Measurements from ENCODE around the gene TBCA. TPM values are rescaled to one million over a fixed set of nuclear protein-coding genes. Genes with fewer than 3 reads are reported as not detected.

TBCA gene
- total RNA-seq, 1 donor from 2014 or later, result 208 TPM

DNA sequence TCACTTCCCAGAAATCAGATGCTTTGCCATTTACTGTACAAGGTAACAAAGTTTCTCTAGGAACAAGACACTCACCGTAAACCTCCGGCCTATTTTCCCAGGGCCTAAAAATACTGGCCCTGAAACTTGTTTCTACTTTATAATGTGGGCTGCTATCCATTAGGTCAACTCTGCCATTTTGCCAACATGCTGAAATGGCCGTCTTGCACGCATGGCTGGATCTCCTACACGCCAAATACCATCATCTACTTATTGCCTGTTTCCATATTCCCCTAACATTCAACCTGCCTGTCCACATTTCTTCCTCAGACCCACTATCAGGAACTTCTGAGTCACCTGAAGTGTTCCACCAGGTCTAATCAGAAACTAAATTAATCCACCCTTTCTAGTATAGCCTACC, 4.7 kb downstream of the TBCA start:
- peaks cover 37% of the 10 kb centered on the region for H3K36me3 Mint-ChIP-seq
- H3K27ac Mint-ChIP-seq, result peak overlapping the region; percentile 5
- no peaks in the 10 kb centered on the region for H3K27me3 Mint-ChIP-seq
- TF ChIP-seq, protein P1, sequence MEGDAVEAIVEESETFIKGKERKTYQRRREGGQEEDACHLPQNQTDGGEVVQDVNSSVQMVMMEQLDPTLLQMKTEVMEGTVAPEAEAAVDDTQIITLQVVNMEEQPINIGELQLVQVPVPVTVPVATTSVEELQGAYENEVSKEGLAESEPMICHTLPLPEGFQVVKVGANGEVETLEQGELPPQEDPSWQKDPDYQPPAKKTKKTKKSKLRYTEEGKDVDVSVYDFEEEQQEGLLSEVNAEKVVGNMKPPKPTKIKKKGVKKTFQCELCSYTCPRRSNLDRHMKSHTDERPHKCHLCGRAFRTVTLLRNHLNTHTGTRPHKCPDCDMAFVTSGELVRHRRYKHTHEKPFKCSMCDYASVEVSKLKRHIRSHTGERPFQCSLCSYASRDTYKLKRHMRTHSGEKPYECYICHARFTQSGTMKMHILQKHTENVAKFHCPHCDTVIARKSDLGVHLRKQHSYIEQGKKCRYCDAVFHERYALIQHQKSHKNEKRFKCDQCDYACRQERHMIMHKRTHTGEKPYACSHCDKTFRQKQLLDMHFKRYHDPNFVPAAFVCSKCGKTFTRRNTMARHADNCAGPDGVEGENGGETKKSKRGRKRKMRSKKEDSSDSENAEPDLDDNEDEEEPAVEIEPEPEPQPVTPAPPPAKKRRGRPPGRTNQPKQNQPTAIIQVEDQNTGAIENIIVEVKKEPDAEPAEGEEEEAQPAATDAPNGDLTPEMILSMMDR (conservative IDR thresholded peaks at IDR 0.05), result no peak
- peaks cover 7% of the 10 kb centered on the region for H3K9me3 Mint-ChIP-seq
- H3K4me1 Mint-ChIP-seq (ENCODE audit: unreplicated experiment), result peaks cover 29% of the 10 kb centered on the region
- H3K4me3 Mint-ChIP-seq, result peak overlapping the region; percentile 4
- no peak for DNase-seq (ENCODE audit: extremely low spot score, unreplicated experiment)

DNA sequence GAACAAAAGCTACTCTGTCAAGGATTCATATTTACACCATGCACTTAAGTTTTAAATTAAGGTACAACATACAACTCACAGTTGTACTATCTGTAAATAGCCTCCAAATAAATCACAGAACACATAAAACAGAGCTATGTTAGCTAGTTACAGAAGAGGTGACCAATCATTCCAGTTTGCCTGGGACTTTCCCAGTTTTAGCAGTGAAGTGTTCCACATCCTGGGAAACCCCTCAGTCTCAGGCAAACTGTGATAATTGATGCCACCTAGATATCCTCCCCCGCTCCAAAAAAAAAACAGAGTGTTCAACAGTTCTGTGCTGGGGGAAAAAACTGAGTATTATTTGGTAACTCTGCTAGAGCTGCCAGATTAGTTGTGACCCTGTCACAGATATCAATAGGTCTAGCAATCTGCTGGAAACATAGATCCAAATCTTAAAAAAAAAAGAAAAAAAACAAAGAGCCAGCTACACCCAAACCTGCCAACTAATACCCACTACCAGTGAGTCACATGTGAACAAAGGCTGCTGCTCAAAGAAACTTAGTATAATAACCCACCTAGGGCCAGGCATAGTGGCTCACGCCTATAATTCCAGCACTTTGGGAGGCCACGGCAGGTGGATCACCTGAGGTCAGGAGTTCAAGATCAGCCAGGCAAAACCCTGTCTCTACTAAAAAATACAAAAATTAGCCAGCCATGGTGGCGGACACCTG, 5.7 kb downstream of the TBCA start:
- H3K9me3 Mint-ChIP-seq, result peaks cover 7% of the 10 kb centered on the region
- TF ChIP-seq, protein P1 (conservative IDR thresholded peaks at IDR 0.05), result no peak
- no peak for DNase-seq (ENCODE audit: extremely low spot score, unreplicated experiment)
- H3K4me1 Mint-ChIP-seq (ENCODE audit: unreplicated experiment), result peaks cover 29% of the 10 kb centered on the region
- peaks cover 43% of the 10 kb centered on the region for H3K36me3 Mint-ChIP-seq
- H3K4me3 Mint-ChIP-seq, result no peak overlapping the region
- H3K27me3 Mint-ChIP-seq, result no peaks in the 10 kb centered on the region
- no peak overlapping the region for H3K27ac Mint-ChIP-seq

DNA sequence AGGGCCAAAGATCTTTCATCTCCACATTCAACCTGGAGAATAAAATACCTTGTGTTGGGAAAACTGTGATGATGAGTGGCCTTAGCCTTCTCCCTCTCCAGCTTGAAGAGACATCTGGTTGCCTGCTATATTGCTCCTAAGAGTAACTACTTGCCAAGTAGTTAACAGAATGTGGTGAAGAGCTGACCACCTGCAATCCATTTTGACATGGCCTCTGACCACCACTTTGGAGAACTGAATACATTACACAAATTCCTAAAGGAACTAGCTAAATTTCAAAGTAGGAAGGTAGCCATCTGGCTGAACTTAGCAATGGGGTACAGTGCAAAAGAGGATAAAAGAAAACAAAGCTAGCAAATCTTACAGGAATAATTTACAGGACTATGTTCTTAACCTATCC, 7.2 kb downstream of the TBCA start:
- Mint-ChIP-seq H3K4me3 (peak overlapping the region; percentile 22), H3K9me3 (peaks cover 7% of the 10 kb centered on the region), H3K27ac (no peak overlapping the region), H3K36me3 (peaks cover 47% of the 10 kb centered on the region), H3K27me3 (no peaks in the 10 kb centered on the region), H3K4me1 (ENCODE audit: unreplicated experiment) (peaks cover 15% of the 10 kb centered on the region)
- no peak for DNase-seq (ENCODE audit: extremely low spot score, unreplicated experiment)
- TF ChIP-seq, protein P1 (conservative IDR thresholded peaks at IDR 0.05), result no peak

DNA sequence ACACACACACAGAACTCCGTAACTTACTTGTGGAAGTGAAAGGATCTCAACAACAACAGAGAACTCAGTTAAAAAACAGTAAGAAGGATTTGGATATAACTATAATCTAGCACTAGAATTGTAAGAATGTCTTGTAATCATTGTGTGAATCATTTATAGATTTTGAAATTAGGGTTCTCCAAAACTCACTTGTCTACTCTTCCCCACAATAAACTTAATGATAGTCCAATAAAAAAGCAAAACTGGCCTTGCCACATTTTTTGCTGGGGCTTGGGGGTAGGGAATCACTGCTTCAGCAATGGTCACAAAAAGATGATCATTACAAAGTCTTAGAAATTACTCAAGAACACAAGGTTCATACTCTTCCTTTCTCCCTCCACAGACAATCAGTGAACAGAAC, 8.8 kb downstream of the TBCA start:
- Mint-ChIP-seq H3K27me3 (no peaks in the 10 kb centered on the region), H3K27ac (no peak overlapping the region), H3K4me1 (ENCODE audit: unreplicated experiment) (peaks cover 10% of the 10 kb centered on the region), H3K9me3 (peaks cover 7% of the 10 kb centered on the region), H3K4me3 (no peak overlapping the region), H3K36me3 (peaks cover 53% of the 10 kb centered on the region)
- TF ChIP-seq, protein P1 (conservative IDR thresholded peaks at IDR 0.05), result no peak
- DNase-seq (ENCODE audit: extremely low spot score, unreplicated experiment), result no peak

DNA sequence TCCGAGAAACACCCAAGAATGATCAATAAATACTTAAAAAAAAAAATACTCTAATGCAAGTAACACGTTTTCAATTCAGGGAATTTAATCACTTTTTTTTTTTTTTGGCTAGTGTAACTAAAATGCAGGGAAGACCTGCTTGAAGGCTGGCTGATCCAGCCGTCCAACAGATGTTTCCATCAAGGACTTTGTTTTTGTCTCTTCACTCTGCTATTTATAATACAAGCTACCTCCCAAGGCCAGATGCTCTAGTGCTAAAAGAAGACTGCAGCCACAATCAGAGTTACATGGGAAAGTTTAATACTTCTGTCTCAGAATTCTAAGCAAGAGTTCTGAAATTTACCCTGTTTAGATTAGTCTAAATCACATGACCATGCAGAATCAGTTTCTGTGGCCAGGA, 14.5 kb downstream of the TBCA start:
- H3K36me3 Mint-ChIP-seq, result peaks cover 47% of the 10 kb centered on the region
- no peak for DNase-seq (ENCODE audit: extremely low spot score, unreplicated experiment)
- no peak overlapping the region for H3K4me3 Mint-ChIP-seq
- peaks cover 6% of the 10 kb centered on the region for H3K4me1 Mint-ChIP-seq (ENCODE audit: unreplicated experiment)
- H3K9me3 Mint-ChIP-seq, result peaks cover 4% of the 10 kb centered on the region
- no peak overlapping the region for H3K27ac Mint-ChIP-seq
- H3K27me3 Mint-ChIP-seq, result no peaks in the 10 kb centered on the region
- TF ChIP-seq, protein P1 (conservative IDR thresholded peaks at IDR 0.05), result no peak
